SH-SY5Y (cell line): ENCODE results near the gene ELOVL6.
A peak's percentile ranks its signal among the peaks of the same experiment; 100 is the strongest.

Experiments used
- GATA2 ChIP-seq: IDR thresholded peaks from 2 replicates; pipeline ENCODE4 v1.6.1; 2011; ENCODE audit warnings: mild to moderate bottlenecking, low read depth, low read length
- GATA3 ChIP-seq: IDR thresholded peaks from 2 replicates; pipeline ENCODE4 v1.6.1; 2011; ENCODE audit warnings: low read depth, mild to moderate bottlenecking, low read length, moderate library complexity

DNA sequence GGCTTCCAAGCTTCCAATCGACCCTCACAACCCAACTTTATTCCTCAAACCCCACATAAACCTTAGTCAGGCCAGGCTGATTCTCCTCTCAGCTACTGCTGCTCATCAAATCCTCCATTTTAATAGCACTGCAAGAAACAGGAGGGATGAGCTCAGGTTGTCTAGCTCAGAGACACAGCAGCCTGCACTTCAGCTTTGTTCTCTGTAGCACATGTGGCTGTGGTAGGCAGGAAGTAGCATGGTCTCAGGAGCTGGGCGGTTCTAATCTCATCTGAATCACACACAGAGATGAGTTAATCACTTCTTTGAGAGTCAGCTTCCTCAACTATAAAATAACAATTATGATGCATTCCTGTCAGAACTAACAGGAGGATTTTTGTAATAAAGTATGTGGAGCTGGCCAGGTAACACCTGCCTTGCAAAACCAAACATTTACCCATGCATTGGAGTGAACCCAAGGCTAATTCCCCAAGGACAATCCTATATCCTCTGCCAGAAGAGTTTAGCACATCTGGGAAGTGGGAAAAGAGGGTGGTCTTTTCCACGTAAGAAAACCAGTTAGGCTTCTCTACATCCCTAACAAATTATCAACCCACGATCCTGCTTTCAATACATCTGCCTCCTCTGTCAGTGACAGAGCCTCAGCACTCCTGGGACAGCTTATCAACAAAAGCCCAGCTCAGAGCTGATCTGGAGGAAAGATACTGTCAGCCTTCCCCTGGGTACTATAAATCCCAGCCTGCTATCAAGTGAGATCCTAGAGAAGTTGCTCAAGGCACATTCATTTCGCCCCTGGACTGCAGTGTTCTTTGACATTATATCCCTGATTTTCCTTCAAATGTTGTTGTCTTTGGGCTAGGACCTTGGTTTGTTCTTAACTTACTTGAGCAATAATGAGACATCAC lies 32.8 kb downstream of the ELOVL6 start:
- TF ChIP-seq GATA3 (peak; percentile 93), GATA2 (peak; percentile 98)
